Lung (tissue), 12 donors: Measurements from ENCODE around the gene P4HB. TPM values are rescaled to one million over a fixed set of nuclear protein-coding genes. Genes with fewer than 3 reads are reported as not detected.

Experiments used
- ATAC-seq: fragments of 200-7000 bp; cut with Tn5 transposase; one replicate; pipeline ENCODE4 v1.9.1; 2020; ENCODE audit warnings: moderate number of reproducible peaks; ENCODE audit not compliant: insufficient read depth, low FRiP score
- DNase-seq, 3 donors: peaks; one replicate each; pipeline ENCODE4 v3.0.0-alpha.2; 2013 to 2017
- H3K27ac ChIP-seq, 2 donors: one replicate each; pipeline ENCODE4 v1.5.1; 2013; ENCODE audit warnings: mild to moderate bottlenecking in 2 of 2, moderate library complexity in 2 of 2, control low read depth in 1 of 2, inconsistent platforms in 1 of 2, low read depth in 1 of 2, low read length in 1 of 2
- H3K27me3 ChIP-seq, 3 donors: one replicate each; pipeline ENCODE4 v1.5.1; 2013; ENCODE audit warnings: low read length in 2 of 3; ENCODE audit not compliant: control insufficient read depth in 3 of 3, insufficient read depth in 3 of 3
- H3K36me3 ChIP-seq, 4 donors: one replicate each; pipeline ENCODE4 v1.5.1; 2013; ENCODE audit warnings: low read length in 4 of 4, mild to moderate bottlenecking in 1 of 4, moderate library complexity in 1 of 4; ENCODE audit not compliant: control insufficient read depth in 4 of 4, insufficient read depth in 4 of 4
- H3K4me1 ChIP-seq, 5 donors: one replicate each; pipeline ENCODE4 v1.5.1; 2013; ENCODE audit warnings: low read length in 5 of 5, mild to moderate bottlenecking in 2 of 5, moderate library complexity in 1 of 5; ENCODE audit not compliant: control insufficient read depth in 5 of 5, insufficient read depth in 5 of 5
- H3K4me3 ChIP-seq: one replicate; pipeline ENCODE4 v1.5.1; 2013; ENCODE audit warnings: mild to moderate bottlenecking, control low read depth, moderate library complexity
- H3K9ac ChIP-seq, 2 donors: one replicate each; pipeline ENCODE4 v1.5.1; 2013; ENCODE audit warnings: low read length in 2 of 2, control low read depth in 1 of 2; ENCODE audit not compliant: insufficient read depth in 1 of 2
- H3K9me3 ChIP-seq, 4 donors: one replicate each; pipeline ENCODE4 v1.5.1; 2013; ENCODE audit warnings: low read length in 3 of 4, mild to moderate bottlenecking in 1 of 4, moderate library complexity in 1 of 4; ENCODE audit not compliant: control insufficient read depth in 4 of 4, insufficient read depth in 3 of 4
- CTCF ChIP-seq: IDR thresholded peaks from 2 replicates; pipeline ENCODE4 v1.5.1; 2012; ENCODE audit warnings: mild to moderate bottlenecking; ENCODE audit errors: control extremely low read depth, extremely low read depth
- WGBS, 2 donors: extraction: QIAGEN DNeasy Blood & Tissue Kit; methylation state at CpG; one replicate each; pipeline ENCODE4 v1.1.7; 2013; 5-methylcytosine and 5-hydroxymethylcytosine counted together
- polyA plus RNA-seq, 2 donors: library from polyadenylated mRNA; stranded (reverse); fragments of 200-250 nt; gene quantifications; one replicate each; pipeline ENCODE4 v1.2.1, GENCODE V29; 2013
- total RNA-seq, 2 donors: library from RNA; depleted of rRNA in 1 of 2; stranded (reverse); fragments of >200 nt in 1 of 2; gene quantifications; one replicate each; pipeline ENCODE4 v1.2.1, GENCODE V29; 2014 to 2021
- donor health status: control.
- donor health status: control.
- donor health status: Bipolar disorder and iron deficiency.
- donor health status: healthy.
- donor health status: DM: yes; HTN: yes; CAD: no.

The P4HB gene
- total and polyA plus RNA-seq, 4 donors, result 356 to 990 (median 779) TPM

- H3K36me3 ChIP-seq, result no peaks in the 10 kb centered on the region
- H3K9me3 ChIP-seq, result no peaks in the 10 kb centered on the region
- no peak overlapping the region for H3K9ac ChIP-seq
- no peak overlapping the region for H3K27ac ChIP-seq
- TF ChIP-seq CTCF, result no peak
- no peak for DNase-seq
- ATAC-seq, result no peak
- H3K27me3 ChIP-seq, result peaks cover 4 to 48% (median 28%) of the 10 kb centered on the region in 3 donors
- 25 to 29% methylated on average over 20 to 26 of the region's 26 CpGs for WGBS, 2 donors
- H3K4me3 ChIP-seq, result no peak overlapping the region
- peaks cover 0 to 4% (median 0%) of the 10 kb centered on the region in 5 donors for H3K4me1 ChIP-seq
These were observed 57.3 kb downstream of the P4HB start for GRCh38 chr17:81802856-81803643.

GRCh38 chr17:81802048-81802758 is 58.1 kb downstream of the P4HB start:
- no peak for TF ChIP-seq CTCF
- 80 to 81% methylated on average over 9 of the region's 9 CpGs for WGBS, 2 donors
- H3K9ac ChIP-seq, result no peak overlapping the region
- no peaks in the 10 kb centered on the region for H3K36me3 ChIP-seq
- ATAC-seq (no peak), DNase-seq (no peak)
- no peak overlapping the region for H3K4me3 ChIP-seq
- peaks cover 0 to 43% (median 28%) of the 10 kb centered on the region in 3 donors for H3K27me3 ChIP-seq
- no peak overlapping the region for H3K27ac ChIP-seq
- no peaks in the 10 kb centered on the region for H3K9me3 ChIP-seq
- peaks cover 0 to 4% (median 0%) of the 10 kb centered on the region in 5 donors for H3K4me1 ChIP-seq

GRCh38 chr17:81801327-81801726 is 59.0 kb downstream of the P4HB start:
- no peaks in the 10 kb centered on the region for H3K9me3 ChIP-seq
- peaks cover 0 to 4% (median 0%) of the 10 kb centered on the region in 5 donors for H3K4me1 ChIP-seq
- no peak for TF ChIP-seq CTCF
- H3K27ac ChIP-seq, result no peak overlapping the region
- H3K27me3 ChIP-seq, result peaks cover 0 to 41% (median 28%) of the 10 kb centered on the region in 3 donors
- WGBS, 2 donors, result 88 to 92% methylated on average over 9 of the region's 9 CpGs
- no peak overlapping the region for H3K4me3 ChIP-seq
- DNase-seq, result no peak
- H3K36me3 ChIP-seq, result no peaks in the 10 kb centered on the region
- ATAC-seq, result no peak
- H3K9ac ChIP-seq, result no peak overlapping the region
